Muscle of back (tissue), 13 donors: ENCODE measurements around the gene PCGF2. TPM values are rescaled to one million over a fixed set of nuclear protein-coding genes. Genes with fewer than 3 reads are reported as not detected.
"Not testable (repeated sequence)": the region's sequence is repeated elsewhere in the genome, so short reads cannot be mapped to it uniquely, and the experiment has no call there.

Source experiments
- DNase-seq, 3 donors: peaks; one replicate each; pipeline versions ENCODE4 v3.0.0 to v3.0.0-alpha.2; 2013
- long read RNA-seq, 9 donors: transcript quantifications; one replicate each; lab custom pipeline, GENCODE V29; 2026
- polyA plus RNA-seq, 10 donors: library from polyadenylated mRNA; unstranded; fragments of 120-200 nt; gene quantifications; one replicate each; pipeline ENCODE4 v1.2.1, GENCODE V29; 2013; ENCODE audit not compliant: insufficient read length in 10 of 10

Gene PCGF2
- 10 to 100 TPM; 28.1 to 44.9 (median 34.3) TPM for polyA plus RNA-seq
- long read RNA-seq, donor 1, transcript PCGF2-207 (11 exons, 2,604 nt) = major isoform, 5 of 6 reads
- long read RNA-seq, donor 1, partial matches to known transcripts = 0 of 6 reads
- long read RNA-seq, donor 1, other reads (novel, unspliced or antisense) = 0 of 6 reads
- long read RNA-seq, donor 2, partial matches to known transcripts = 0 of 1 reads
- long read RNA-seq, donor 2, other reads (novel, unspliced or antisense) = 0 of 1 reads
- long read RNA-seq, donor 3 = 0 reads
- long read RNA-seq, donor 4, partial matches to known transcripts = 67 of 128 reads
- long read RNA-seq, donor 4, other reads (novel, unspliced or antisense) = 61 of 128 reads
- long read RNA-seq, donor 5, partial matches to known transcripts = 5 of 13 reads
- long read RNA-seq, donor 5, other reads (novel, unspliced or antisense) = 6 of 13 reads
- long read RNA-seq, donor 6, partial matches to known transcripts = 0 of 7 reads
- long read RNA-seq, donor 6, other reads (novel, unspliced or antisense) = 6 of 7 reads
- long read RNA-seq, donor 7, partial matches to known transcripts = 6 of 16 reads
- long read RNA-seq, donor 7, other reads (novel, unspliced or antisense) = 10 of 16 reads
- long read RNA-seq, donor 8, partial matches to known transcripts = 0 of 3 reads
- long read RNA-seq, donor 8, other reads (novel, unspliced or antisense) = 0 of 3 reads
- long read RNA-seq, donor 9 = 0 reads

DNA sequence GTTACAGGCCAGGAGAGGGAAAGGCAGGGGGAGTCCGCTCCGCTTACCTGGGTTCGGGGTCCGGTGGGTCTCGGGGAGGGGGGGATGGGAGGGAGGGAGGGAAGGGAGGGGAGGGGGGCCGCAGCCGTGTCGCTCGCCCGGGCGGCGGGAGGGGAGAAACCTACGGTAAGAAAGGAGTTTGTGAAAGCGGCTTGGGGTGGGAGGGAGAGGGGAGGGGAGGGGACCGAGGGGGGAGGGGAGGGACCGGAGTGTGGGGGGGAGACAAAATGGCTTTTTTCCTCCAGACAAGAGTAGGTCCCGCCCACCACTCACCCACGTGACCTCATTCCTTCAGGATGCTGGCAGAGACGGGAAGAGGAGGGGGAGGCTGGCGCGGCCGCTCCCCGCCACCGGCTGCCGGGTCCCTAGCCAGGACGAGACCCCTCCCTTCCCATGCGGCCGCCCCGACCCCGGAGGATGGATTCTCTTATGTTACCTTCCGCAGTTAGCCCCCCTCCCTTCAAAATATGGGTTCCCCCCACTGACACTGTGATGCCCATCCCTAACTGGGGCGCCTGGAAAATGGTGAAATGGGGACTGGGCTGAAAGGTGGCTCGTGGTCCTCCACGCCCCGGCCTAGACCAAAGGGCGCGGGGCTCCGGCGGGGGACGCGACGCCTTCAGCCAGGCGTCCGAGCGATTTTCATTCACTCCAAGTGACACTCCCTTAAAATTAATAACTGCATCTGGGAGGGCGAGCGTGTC lies at the start of gene PCGF2:
Gene PCGF2 (minus strand): TSS at position 188 of the 743 bp plus-strand sequence. CDS start 7,934 bp downstream, outside the sequence.
- DNase-seq = peak; percentile 91 to 96 (median 93)

DNA sequence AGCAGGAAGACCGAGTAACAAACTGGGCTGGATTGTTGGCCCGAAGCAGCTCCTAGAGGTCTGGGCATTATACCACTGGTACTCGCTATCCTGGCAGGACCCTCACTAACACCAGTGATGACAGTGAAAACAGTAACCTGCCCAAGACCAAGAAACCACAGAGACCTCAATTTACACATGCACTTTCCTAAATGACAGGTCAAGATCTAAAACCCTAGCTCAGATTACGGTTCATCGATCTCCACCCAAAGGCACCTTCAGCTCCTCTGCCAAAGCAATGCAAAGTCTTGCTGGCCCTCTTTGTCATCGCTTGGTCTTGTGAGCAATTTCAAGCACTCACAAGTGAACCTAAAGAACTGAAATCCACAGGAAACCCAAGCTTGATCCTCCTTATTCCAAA lies 49.7 kb upstream of the PCGF2 start:
- no peak for DNase-seq

DNA sequence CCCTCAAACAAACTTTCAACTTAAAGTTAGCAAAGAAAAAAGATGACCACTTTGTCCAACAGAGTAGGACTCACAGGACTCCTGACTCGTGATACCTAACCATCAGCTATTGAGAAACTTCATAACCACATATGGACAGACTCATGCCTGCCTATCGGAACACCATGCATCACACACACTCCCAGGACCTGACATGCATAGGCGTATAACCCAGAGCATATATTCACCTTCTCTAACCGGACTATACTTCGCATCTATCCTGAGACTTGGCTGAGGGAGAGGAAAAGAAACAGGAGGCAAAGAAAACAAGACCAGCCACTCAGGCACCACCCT lies 49.0 kb upstream of the PCGF2 start:
- DNase-seq = no peak

DNA sequence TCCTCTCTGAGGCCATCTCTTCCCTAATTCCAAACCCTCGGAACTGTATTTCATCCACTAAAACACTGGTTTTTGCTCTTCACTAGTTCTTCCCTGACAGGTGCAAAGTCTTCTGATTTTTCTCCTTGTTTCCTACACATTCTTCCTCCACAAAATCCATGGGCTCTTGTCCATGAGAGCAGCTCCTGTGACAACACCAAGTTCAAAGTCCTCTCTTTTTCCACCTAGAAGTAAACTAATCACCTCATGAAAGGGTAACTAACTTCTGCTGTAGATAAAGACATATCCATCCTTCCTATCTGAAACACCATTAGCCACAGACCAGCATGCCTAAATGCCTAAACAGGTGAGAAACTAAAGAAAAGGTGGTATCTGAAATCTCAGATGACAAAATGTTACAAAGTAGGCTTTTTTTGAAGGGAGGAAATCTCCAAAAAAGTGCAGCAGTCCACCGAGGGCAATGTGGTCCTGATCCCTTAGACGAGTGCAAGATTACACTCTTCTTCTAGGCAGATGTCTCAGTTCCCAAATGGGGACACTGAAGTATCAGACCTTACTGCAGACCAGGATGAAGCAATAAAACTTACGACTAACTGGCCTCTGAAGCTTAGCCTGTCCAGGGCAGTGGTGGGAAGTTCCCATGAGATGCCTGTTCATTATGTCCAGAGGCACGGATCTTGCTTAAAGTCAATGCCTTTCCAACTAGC lies 48.5 kb upstream of the PCGF2 start:
- DNase-seq = no peak

DNA sequence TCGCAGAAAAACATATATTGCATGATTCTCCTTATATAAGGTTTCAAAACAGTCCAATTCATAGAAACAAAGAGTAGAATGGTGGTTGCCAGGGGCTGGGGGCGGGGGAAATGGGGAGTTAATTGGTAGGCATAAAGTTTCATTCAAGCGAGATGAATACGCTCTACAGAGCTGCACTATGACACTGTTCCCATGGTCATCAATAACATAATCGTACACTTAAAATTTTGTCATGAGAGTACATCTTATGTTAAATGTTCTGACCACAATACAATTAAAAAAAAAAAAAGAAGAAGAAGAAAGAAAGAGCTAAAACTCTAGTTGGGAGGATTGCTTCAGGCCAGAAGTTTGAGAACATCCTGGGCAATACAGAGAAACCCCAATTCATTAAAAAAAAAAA lies 46.1 kb upstream of the PCGF2 start:
- no peak for DNase-seq

DNA sequence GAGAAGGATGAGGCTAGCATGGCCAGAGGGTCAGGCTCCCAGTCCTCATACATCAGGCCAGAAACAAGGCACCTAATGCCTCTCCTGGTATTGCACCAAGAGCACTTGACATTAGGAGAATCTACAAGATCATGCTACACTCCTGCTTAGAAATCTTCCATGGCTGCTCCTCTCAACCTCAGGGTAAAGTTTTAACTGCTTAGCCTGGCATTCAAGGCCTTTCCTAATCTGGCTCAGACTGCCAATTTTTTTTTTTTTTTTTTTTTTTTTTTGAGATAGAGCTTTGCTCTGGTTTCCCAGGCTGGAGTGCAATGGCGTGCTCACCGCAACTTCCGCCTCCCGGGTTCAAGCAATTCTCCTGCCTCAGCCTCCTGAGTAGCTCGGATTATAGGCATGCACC lies 43.0 kb upstream of the PCGF2 start:
- no peak for DNase-seq

DNA sequence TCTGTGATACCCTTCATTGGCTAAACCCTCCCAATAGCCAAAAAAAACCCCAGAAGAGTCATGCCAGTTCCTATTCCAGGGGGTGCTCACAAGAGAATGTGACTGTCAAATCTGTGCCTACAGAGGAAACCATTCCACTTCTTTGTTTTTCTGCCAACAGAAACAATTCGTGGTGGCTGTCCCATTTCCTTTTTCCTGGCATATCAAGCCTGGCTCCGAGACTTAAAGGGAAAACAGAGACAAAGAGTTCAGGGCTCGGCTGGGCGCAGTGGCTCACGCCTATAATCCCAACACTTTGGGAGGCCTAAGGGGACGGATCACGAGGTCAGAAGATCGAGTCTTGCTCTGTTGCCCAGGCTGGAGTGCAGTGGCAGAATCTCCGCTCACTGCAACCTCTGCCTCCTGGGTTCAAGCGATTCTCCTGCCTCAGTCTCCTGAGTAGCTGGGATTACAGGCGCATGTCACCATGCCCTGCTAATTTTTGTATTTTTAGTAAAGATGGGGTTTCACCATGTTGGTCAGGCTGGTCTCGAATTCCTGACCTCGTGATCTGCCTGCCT lies 42.1 kb upstream of the PCGF2 start:
- DNase-seq = not testable (repeated sequence)

DNA sequence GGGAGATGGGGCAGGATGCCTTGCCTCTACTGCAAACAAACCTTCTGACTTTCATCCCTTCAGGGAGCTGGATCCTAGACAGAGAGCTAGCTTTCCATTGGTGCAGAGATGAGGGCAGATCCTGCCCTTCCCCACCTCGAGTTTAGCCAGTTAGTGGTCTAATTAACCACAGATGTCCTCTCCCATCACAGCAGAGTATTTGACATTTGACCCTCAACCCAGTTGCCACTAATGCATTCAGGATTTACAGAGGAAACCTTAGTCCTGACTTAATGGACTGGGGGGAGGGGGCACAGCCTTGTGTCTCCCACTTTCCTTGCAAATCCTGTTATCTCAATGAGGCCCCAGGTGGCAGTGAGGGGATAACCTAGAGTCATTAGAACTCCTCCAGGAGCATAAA lies 41.0 kb upstream of the PCGF2 start:
- DNase-seq = no peak

DNA sequence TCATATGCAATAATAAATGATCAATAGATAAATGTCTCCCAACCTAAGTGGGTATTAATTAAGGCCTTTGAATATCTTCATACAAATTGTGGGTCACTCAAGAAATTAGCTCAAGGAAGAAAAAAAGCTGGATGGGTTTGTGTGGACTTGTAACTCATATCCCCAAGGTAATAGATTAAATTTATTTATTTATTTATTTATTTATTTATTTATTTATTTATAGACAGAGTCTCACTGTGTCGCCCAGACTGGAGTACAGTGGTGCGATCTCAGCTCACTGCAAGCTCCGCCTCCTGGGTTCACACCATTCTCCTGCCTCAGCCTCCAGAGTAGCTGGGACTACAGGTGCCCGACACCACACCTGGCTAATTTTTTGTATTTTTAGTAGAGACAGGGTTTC lies 39.9 kb upstream of the PCGF2 start:
- DNase-seq = not testable (repeated sequence)

DNA sequence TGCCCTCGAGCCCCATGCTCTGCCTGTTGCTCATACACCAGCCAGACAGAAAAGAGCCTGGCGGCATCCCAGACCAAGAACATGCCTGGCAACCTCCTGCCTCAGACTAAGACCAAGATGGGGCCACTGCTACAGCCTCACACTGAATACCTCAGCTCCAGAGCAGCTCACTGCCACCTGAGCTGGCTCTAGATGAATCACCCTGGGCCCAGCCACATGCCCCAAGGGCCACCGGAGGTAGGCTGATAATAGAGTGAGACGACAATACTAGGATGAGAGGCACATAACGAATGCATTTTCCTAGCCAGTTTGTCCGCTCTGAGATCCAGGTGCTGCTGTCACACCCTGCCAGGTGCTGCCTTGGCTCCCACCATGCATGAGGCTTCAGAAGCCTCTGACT lies 38.2 kb upstream of the PCGF2 start:
- no peak for DNase-seq

DNA sequence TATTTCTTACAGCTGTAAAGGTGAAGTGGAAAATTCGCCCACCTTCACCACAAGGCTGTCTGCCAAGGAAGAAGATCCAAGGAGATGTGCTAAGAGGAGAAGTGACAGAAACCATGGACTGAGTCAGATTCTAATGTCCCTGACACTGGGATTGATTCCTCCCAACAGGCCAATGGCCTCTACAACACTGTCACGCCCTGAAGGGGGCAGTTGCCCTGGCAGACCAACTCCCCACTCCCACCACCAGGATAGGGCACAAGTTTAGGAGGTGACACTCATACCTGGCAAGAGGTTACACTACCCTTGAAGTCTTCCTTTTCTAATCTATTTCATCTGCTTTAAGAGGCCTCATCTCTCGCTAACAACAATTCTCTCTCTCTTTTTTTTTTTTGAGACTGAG lies 35.1 kb upstream of the PCGF2 start:
- DNase-seq = no peak

DNA sequence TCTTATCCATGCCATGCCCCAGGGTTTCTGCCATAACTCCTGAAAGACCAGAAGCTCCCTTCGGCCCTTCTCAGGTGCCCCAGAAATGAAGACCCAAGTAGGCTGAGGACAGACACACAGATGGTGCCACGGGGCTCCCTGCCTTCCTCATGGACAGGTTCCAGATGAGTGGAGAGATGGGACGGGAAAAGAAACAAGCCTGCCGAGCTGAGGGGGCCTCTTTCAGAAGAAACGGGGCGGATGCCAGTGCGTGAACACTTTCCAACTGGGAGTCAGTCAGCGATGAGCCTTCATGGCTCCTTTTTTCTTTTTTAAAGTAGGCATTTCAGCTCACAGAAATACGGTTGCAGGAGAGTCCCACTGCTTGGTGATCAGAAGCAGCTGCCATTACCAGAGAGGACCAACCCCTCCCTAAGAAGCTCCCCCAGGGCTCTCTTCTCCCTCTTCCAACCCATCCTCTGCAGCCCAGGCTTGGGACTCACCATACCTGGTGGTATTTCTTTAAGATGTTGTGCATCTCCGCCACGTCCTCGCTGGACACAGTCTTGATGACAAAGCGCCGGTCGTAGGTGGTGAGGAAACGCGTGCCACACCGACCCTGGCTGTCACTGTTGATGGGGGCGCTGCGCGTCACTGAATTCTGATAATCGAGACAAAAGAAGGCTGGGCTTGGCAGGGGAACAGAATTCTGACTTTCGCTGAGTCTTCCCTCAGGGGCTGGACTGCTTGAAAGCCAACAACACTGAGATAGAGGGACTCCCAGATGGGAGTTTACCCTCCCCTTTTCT lies 32.0 kb upstream of the PCGF2 start:
- no peak for DNase-seq

DNA sequence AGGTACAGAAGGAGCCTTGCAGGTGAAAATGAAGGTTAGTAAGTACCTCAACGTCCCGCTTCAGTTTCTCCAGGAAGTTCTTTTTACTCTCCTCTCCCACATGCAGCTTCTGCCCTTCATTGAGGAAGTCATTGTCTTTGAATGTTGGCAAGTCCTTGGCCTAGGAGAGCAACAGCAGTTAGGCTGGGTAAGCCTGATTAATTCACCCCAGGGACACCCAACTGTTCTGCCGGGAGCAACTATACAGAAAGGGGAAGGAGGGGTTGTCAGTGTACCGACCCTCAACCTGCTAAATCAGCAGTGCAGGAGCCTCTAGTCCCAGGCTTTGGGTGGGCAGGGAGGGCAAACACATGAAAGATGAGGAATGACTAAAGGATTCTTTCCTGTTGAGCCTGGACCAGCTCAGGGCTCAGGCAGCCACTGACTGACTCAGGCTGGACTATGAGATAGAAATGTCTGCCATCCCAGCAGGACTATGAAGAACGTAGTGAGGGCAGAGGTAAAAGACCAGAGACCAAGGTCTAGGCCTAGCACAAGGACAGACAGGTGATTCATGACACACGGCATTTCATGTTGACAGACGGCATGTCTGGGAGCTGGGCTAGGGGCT lies 29.6 kb upstream of the PCGF2 start:
- no peak for DNase-seq

DNA sequence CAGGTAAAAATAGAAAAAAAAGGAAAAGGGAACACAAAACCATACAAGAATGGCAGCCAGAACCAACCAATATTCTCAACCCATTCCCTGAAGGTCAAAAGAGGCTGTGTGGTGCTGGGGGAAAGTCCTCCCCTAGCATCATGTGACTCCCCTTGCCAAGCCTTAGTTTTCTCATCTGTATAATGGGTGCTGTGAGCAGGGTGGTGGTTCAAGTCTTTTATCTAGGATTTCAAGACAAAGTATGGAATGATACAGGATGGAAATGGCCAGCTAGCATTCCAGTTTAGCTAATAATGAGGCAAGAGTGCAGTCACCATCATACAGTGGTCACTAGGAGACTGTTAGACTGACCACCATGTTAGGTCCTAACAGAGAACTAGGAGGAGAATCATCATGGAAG lies 25.1 kb upstream of the PCGF2 start:
- DNase-seq = no peak

DNA sequence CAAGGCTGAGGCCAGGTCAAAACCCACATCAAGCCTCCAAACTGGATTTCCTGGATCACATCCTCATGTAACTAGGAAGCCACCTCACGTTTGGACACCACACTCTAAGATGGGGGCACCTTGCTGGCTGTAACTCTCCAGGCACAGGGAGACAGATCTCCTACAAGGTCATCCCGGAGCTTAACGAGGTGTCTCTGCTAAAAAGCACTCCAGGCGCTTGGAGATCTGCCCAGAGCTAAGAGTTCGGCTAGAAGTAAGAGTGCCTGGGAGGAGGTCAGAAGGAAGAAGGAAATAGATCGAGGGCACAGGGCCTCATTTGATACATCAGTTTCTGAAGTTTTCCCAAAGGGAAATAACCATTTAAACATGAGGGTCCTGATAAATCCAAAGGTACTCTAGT lies 20.3 kb upstream of the PCGF2 start:
- no peak for DNase-seq

DNA sequence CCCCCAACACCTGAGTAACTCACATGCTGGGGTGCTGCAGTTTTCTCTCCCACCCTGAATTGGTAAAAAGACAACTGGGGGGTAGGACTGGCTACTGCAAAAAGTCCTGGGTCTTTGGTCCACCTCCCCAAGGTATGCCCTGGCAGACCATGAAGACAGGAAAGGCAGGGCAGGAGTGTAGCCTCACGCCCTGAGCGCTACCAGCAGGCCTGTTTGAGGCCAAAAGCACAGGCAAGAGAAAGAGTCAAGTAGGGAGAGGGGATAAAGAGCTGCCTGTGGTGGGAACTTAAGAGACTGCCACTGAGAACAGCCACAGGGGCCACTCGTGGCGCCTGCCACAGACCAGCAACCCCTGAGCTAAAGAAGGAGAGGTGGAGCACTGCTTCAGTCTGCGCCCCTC lies 18.2 kb upstream of the PCGF2 start:
- no peak for DNase-seq

DNA sequence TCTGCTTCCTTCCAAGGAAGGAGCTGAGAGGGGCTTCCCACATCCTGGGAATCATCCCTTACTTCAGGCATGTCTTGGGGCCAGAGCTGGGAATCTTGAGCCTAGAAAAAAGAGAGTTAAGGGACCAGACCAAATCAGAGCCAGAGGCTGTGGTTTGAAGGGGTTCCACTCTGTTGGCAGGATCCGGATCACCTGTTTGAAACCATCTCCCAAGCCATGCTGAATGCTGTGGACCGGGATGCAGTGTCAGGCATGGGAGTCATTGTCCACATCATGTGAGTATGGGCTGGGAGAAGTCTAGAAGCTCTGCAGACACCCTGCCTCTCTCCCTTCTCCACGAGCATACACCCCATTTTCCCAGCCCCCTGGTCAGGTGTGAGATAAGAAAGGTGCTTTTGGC lies 14.1 kb upstream of the PCGF2 start:
- no peak for DNase-seq

DNA sequence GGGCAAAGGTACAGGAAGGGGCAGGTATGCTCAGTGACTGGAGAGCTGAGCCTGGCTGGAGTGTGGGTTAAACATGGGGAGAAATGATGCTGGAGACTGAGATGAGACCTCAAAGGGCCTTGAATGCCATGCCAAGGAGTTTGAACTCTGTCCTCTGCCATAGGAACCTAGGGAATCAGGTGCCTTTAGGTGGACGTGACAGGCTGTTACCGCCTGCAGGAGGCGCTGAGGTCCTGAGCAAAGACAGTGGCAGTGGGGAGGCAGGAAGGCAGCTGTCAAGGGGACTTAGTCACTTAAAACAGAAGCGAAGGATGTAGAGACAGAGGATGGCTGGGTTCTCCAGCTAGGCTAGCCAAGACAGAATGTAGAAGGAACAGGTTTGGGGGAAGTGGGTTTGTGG lies 13.5 kb upstream of the PCGF2 start:
- no peak for DNase-seq

DNA sequence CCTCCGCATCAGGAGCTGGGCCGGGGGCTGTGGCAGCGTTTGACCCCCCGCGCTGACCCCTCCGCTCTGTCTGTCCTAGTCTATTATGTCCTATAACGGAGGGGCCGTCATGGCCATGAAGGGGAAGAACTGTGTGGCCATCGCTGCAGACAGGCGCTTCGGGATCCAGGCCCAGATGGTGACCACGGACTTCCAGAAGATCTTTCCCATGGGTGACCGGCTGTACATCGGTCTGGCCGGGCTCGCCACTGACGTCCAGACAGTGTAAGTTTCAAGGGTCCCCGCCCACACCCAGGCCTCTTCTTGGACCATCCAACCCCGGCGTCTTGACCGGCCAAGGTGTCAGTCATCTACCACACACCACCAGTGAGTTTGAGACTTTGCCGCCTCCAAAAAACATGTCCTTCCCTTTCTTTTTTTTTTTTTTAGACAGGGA lies 5.0 kb upstream of the PCGF2 start:
- DNase-seq = no peak

DNA sequence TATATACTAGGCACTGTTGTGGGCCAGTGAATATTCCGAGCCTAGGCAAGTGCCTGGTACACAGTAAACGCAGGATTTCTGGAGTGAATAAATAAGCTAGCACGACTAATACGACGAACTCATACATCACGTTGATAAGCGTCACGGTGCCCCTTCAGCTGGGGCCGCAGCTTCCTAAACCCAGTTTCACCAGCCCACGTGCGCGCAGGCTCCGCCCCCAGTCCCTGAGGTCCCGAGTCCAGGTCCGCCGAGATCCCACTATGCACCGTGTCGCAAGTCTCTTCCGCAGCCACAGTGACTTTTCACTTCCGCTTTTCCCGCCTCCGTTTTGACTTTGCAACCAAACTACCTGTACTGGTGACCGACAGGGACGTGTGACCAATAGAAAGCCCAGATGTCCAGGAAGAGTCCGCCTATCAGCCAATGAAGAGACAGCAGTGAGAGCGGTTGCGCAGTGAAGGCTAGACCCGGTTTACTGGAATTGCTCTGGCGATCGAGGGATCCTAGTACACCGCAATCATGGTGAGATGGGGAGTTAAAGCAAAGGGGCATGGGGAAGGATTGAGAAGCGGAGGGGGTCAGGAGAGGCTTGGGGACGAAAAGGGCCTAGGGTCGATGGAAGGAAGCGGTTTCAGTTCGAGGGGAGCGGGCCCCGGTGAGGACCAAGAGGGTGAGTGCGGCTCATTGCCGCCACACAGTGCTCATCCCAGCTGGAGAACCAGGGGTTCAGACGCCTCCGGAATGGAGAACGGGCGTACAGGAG lies 4.4 kb upstream of the PCGF2 start, which contains the start of gene PSMB3:
Gene PSMB3 (plus strand): TSS at position 434 of the 763 bp plus-strand sequence. CDS start 86 bp downstream, at position 520.
- peak; percentile 98 to 100 (median 99) for DNase-seq
